Activated CD4-positive, CD25-positive, alpha-beta regulatory T cell (primary cell): ENCODE data around the gene ADGRL3.
"Not testable (repeated sequence)": the region's sequence is repeated elsewhere in the genome, so short reads cannot be mapped to it uniquely, and the experiment has no call there.

Experiments
- DNase-seq, 4 experiments: peaks; one replicate each; lab custom pipeline; 2025; lab: John Stamatoyannopoulos, UW

ADGRL3 gene

DNA sequence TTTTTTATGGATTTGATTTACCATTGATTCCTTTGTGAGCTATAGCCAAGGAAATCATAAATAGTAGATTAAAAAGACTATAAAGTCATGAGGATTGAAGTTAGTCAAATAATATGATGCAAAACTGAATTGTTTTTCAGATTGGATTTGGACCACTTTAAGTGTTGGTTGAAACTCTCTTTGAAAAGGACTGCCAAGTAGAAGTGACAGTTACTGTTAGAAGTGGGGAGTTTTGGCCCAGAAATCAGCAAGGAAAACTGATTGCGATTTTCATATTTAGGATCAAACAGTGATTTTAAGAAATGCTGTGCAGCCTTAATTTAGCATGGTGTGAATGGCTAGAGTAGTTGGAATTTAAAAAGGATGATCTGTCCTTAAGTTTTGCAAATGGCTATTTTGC lies 4.9 kb downstream of the ADGRL3 start:
- DNase-seq = no peak

DNA sequence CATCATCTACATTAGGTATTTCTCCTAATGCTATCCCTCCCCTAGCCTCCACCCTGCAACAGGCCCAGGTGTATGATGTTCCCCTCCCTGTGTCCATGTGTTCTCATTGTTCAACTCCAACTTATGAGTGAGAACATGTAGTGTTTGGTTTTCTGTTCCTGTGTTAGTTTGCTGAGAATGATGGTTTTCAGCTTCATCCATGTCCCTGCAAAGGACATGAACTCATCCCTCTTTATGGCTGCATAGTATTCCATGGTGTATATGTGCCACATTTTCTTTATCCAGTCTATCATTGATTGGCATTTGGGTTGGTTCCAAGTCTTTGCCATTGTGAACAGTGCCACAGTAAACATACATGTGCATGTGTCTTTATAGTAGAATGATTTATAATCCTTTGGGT lies 7.0 kb downstream of the ADGRL3 start:
- DNase-seq = not testable (repeated sequence)

DNA sequence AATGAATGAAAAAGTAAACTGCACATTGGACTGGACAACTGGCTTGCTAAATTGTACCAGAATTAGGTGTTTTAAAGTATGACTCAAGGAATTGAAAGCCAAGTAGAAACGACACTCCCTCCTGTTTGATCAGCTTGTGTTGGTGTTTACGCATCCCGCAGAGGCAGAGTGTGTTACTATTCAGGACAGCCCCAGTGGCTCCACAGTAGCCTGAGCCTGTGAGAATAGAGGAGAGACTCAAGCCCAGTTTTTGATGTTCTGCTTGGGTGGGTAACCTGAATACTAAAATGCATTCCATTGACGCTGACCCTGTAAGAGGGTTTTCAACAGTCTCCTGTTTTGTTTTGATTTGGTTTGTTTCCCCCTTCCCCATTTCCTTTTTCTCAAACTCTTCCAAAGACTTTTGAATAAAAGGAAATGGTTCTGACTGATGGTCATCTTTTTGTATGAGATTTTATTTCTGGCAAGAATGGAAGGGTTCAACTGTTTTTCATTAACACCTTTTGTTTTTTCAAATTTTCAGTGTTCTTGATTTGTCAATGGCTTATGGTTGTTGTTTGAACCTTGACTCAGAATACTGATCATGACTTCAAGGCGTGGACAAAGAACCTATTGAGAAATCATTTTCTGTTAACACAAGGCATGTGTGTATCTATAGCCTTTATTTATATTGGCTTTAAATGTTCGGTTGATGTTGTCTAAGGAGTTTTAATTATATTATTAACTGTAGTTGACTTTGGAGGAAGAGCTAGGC lies 10.2 kb downstream of the ADGRL3 start:
- no peak for DNase-seq

DNA sequence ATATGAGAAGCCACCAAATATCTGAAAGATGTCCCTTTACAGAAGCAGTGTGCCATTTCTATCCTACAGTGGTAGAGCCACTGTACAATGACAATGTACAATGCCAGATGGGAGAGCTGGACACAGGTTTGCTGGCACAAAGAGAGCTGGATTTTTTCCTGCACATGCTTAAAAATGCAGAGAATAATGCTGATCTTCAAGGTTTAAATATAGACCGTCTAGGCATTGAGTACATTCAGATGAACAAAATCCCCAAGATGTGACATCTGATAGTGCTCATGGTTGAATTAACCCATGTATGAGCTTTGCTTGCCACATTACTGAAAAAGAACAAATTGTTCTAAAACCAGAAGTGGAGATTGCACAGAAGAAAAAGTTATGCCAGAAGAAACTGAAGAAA lies 11.7 kb downstream of the ADGRL3 start:
- no peak for DNase-seq

DNA sequence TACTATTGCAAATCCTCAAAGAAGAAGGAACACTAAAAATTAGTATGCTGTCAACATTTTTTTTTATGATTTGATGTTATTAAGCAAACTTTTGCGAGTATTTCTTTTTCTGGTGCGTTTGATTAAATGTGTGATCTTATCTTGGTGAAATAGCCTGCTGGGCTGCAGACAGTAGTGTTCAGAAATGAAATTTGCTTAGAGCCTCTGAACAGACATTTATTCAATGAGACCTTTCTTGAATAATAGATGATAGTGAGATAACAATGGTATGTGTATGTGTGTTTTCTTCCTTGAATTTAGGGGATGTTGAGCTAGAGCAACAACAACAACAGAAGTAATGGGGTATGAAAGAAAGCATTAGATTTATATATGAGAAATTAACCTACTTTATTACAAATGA lies 12.7 kb downstream of the ADGRL3 start:
- no peak for DNase-seq

DNA sequence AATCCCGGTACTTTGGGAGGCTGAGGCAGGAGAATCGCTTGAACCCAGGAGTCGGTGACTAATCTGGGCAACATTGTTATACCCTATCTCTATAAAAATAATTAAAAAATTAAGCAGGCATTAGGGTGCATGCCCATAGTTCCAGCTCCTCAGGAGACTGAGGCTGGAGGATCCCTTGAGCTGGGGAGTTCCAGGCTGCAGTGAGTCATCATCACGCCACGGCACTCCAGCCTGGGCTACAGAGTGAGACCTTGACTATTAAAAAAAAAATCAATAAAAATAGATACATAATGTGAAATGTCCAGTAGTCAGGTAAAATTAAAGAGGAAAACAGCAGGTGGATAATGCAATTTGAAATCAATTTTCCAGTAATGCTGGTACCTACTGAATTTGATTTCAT lies 14.6 kb downstream of the ADGRL3 start:
- DNase-seq = no peak

DNA sequence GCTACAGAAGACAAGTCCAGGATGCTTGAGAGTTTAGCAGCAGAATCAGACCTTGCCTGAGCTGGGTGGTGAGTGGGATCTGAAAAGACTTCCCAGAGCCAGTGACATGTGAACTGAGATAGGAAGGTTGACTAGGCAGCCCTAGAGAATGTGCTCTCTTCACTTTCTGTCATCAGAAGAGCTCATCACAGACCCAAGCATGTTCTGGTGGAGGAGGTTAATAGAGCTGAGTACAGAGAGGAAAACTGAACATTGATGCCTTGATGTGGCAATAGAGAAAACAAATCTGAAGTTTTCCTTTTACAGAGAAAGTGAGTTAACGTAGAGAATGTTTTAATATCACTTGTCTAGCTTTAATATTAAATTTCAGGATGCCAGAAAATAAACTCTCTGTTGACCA lies 17.1 kb downstream of the ADGRL3 start:
- DNase-seq = no peak

DNA sequence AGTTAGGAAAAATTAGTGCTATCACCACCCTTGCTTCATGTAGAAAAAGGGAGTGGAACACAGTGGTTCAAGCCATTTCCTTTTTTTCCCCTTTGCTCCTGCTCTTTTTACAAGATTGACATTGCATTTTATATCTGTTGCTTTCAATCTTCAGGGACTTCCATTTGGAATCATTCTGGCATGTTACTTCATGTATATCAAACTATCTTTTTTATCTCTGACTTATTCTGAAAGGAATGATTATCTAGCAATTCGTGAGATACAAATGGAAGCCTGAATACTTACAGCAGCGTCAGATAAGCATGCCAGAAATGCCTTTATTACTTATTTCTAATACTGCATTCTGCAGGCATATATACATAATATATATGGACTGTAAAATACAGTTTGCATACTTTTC lies 20.4 kb downstream of the ADGRL3 start:
- no peak for DNase-seq

DNA sequence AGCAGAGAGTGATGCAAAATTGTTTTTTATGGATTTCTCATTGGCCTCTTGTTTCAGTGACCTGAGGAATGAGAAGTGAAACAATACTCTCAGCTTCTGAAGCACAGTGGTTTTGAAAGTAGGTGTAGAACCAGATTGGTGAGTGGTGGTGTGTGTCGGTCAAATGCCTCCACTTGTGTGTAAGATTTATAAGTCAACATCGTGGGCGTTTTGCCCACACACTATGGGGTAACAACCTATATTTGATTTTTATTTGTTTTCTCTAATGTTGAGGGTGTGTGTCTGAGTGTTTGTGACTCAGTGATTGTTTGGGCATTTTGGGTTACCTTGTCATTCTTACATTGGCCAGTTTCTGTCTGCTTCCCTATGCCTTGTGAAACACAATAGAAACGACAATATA lies 23.3 kb downstream of the ADGRL3 start:
- no peak for DNase-seq

DNA sequence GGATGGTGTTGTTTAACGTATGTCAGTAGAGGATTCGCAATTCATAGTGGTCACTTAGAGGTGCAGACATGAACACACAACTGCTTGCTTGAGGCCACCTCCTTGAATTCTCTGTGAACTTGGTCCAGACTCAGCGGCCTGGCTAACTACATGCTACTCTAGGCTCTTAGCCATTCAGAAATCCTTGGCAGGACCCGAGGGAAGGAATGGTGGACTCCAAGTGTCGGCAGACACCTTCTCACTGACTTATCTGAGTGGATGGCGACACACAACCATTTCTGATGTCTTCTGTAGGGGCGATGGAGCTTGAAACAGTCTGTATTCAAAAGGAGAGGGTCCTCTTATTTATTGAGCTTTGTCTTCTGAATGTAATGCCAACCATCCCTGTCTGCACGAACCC lies 24.4 kb downstream of the ADGRL3 start:
- DNase-seq = no peak

DNA sequence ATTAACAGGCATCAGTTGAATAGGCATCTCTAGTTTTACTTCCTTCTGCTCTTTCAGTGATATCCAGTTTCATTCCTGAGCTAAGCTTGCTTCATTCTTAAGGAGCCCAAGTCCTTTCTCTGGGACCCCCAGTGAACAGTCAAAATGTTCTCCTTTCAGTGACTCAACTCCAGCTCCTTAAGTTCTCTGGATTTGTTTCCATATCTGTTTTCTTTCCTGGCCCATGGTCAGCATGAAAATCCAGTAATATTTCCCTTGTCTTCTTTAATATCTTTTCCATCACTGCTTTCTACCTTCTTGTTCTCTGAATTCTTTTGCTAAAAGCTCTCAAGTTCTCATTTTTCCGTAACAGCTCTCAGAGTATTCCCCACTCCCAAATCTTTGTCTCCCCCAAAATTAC lies 25.5 kb downstream of the ADGRL3 start:
- DNase-seq = no peak

DNA sequence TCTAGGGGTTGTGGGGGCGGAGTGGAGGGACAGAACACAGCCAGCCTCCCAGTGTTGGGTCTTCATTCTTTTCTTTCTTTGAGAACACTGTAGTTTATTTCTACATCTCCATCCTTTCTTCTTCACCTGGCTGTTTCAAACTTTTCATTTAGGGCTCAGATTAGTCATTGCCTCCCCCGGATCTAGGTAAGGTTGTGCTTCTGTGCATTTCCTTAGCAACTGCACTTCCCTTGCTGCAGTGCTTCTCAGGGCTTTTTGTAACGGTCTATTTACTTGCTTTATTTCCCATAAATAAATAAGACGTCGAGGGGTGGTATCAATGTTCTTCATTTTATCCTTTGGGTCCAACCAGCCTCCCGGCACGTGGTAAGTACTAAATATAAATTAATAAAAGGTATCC lies 31.3 kb downstream of the ADGRL3 start:
- DNase-seq = no peak

DNA sequence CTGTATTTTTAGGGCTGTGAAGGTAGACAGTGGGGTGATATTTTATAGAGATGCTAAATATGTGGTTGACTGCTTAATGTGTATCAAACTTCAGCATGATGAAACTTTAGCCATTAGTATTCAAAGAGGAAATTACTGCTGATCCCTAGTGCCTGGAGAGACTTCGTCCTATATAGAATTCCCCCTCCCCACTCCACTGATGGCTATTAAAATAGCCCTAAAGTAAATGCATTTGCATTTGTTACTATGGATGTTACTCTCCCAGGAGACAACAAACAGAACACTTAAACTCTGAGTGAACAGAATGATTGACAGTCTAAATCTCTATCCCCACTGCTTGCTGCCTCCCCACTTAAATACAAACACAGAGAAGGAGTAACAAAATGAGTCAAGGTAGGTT lies 39.1 kb downstream of the ADGRL3 start:
- DNase-seq = no peak

DNA sequence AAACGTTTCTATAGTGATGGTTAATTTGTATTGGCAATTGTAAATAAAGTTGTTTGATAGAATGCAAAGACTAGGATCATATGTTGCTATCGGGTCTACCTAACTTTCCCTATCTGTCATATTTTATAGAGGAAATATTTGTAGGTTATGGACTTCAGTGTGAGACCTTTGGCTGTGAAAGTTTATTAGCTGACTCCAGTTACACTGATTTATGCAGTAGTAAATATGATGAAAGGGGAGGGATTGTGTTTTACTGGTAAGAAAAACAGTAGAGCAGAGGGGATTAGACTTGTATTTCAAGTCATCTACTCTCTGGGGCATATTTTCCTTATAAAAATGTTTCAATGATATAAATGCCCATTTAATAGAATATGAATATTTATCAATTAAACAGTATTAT lies 43.8 kb downstream of the ADGRL3 start:
- DNase-seq = no peak

DNA sequence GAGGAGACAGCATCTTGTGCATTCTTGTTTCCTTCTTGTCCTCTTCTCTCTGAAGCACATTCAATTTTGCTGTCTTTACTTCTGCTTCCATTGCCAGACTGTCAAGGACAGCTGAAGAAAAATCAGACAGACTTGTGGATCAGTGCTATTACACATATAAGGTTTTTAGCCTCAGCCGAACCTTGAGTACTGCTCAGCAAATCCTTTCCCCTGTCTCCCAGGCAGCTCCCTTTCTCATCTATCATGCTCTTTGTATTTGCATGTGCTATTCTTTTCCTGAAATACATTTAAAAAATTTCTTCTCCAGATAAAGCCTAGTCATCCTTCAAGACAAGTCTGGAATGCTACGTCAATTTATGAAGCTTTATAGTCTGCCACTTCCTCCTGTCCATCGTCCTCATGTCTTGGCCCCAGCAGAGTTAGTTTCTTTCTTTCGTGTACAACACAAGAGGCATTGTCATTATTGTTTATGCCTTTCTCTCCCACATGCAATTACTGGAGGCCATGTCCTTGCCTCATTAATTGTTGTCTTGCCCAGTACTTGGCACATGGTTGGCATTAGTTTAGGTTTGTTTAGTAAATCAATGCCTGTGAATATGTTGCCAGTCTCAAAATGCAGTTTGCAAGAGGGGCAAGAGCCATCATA lies 45.1 kb downstream of the ADGRL3 start:
- DNase-seq = no peak

DNA sequence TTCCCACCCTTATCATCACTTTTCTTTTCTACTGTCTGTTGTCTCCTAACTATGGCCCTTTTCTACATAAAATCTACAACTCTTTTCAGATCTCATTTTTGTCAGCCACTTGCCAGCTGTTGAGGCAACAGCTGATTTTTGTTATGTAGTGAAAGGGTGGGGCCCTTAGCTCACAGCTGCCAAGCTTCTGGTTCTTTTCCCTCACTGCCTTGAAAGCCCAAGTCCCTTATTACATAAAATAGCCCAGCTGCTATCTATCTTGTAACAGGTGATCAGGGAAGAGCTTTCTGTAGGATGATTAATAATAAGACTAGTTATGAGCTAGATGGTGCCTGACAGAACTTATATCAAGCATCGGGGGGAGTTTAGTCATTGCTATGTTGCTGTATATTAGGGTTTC lies 45.9 kb downstream of the ADGRL3 start:
- DNase-seq = no peak

DNA sequence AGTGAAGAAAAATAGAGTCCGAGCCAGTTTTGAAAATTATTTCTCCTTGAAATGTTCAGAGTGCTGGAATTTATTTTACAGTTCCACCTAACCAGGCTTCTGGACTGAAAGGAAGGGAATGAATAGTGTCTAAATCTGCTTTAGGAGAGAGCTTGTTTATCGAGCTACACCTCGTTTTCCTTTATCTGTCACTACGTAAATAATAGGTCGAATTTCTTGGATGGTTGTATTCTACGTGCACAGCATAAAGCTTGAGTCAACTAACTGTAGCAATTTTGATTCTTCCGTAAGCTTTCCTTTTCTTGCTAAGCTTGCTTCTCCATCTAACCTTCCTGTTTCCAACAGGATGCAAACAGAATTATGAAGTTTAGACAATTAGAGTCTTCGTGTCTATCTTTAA lies 48.6 kb downstream of the ADGRL3 start:
- DNase-seq = no peak

DNA sequence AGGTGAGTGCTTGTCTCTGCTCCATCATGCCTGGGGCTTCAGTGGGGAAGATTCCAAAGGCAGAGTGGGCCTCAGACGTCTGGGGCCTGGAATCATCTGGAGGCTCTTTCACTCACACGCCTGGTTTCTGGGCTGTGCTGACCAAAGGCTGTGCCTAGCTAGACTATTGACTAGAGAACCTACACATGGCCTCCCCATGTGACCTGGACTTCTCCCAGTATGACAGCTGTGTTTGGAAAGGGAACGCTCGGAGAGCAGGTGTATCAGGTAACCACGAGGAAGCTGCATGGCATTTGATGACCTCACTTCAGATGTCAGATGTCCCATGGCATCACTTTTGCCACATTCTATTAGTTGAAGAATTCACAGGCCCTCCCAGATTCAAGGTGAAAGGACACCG lies 51.0 kb downstream of the ADGRL3 start:
- no peak for DNase-seq

DNA sequence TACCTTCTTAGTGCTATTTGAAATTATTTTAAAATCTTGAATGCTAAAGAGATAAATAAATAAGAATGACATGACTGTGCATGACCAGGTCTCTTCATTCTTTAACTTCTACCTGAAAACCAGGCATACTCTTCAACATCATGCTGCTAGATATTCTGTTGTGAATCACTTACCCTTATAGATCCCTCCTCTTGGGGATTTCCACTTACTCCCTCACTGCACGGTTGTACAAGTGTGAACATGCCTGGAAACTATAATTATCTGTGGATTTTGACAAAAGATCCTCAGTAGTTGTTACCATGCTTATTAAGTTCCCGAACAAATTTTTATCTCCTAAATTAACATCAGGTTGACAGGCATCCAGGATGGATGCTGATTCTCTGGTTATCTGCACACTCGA lies 54.3 kb downstream of the ADGRL3 start:
- DNase-seq = no peak

DNA sequence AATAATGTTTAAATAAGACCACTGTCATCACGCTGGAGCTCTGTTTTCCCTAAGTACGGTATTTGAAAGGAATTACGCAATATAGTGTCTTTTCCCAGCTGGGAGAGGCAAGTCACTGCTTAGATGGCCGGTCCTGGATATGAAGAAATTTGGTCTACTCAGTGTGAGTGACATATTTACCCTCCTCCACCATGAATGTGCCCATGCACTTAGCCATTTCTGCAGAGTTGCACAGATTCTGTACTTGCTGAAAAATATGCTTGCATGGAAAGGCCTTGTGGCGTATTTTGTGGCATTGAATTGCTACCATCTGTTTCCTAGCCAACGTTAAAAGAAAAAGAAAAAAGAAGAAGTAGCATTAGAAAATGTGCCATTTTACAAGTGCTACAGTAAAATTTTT lies 73.1 kb downstream of the ADGRL3 start:
- DNase-seq = no peak

DNA sequence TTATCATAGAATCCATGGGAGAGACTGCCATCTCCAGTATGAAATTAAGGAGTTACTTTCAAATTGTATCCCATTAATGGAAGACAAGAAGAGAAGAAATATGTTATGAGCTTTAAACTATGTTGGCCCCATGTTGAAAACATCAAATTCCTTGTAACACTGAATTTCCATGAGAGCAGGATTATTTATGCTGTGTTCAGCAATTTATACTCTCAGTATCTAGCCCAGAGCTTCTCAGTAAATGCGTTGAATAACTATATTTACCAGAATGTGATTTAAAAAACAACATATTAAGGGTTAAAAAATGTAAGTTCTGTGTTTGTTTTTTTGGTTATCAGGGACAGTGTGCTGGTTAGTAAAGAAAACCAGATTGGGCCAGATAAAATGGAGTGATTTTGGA lies 74.2 kb downstream of the ADGRL3 start:
- no peak for DNase-seq

DNA sequence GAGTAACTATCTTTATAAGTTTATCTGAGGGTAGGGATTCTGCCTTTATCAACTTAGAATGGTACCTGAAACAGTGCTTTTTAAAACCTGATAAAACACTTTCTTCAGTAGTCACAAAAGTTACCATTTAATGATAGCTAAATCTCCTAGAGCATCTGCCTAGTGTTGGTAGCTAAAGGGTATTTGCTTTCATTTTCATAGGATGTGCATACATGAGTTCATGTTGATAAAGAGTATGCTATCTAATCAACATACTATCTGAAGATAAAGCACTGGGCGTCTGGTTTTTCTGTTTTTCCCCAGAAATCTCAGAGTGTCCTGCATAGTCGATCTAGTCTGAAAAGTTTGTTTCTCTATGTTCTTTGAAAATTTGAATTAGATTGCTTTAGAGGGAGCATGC lies 75.1 kb downstream of the ADGRL3 start:
- no peak for DNase-seq

DNA sequence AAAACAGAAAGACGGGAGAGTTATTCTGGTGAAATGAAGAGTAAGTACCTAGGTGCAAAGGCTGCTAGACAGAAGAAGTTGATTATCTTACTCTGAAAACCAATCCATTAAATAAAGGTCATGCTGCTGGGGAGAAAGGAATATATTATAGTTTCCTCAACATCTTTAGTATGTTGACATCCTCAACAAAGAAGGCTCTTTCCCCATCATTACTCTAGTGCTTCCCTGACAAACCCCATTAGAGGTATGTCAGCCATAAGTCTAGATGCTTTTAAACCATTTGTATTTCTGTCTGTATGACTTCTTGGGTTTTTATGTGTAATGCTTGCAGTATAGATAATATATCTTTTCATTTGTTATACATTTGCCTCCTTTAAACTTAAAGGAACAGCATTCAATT lies 75.9 kb downstream of the ADGRL3 start:
- DNase-seq = no peak
